Sigmoid colon (tissue), 7 donors: Measurements from ENCODE around the gene INSRR. TPM values are rescaled to one million over a fixed set of nuclear protein-coding genes. Genes with fewer than 3 reads are reported as not detected.

ENCODE experiments used
- DNase-seq: peaks from one replicate; pipeline ENCODE4 v3.0.0-alpha.2; 2019
- H3K27ac ChIP-seq, 4 donors: fragments of 200-600 bp; sonication (generic); one replicate each; pipeline ENCODE4 v1.5.1; 2016 to 2019; ENCODE audit warnings: mild to moderate bottlenecking in 1 of 4
- H3K27me3 ChIP-seq, 3 donors: fragments of 200-600 bp; sonication (generic); one replicate each; pipeline ENCODE4 v1.5.1; 2019; ENCODE audit warnings: mild to moderate bottlenecking in 1 of 3
- H3K36me3 ChIP-seq, 4 donors: fragments of 200-600 bp; sonication (generic); one replicate each; pipeline ENCODE4 v1.5.1; 2016 to 2019
- H3K4me1 ChIP-seq, 4 donors: fragments of 200-600 bp; sonication (generic); one replicate each; pipeline ENCODE4 v1.5.1; 2017 to 2019
- H3K4me3 ChIP-seq, 4 donors: fragments of 200-600 bp; sonication (generic); one replicate each; pipeline ENCODE4 v1.5.1; 2017 to 2019; ENCODE audit warnings: mild to moderate bottlenecking in 2 of 4, moderate library complexity in 1 of 4
- H3K9me3 ChIP-seq, 4 donors: fragments of 200-600 bp in 3 of 4; sonication (generic) in 3 of 4; one replicate each; pipeline versions ENCODE4 v1.5.1 to v1.6.1; 2013 to 2019
- EP300 ChIP-seq, 4 donors: sonication (generic); formaldehyde crosslinking; IDR thresholded peaks; one replicate each; pipeline ENCODE4 v1.6.1; 2017; ENCODE audit warnings: antibody characterized with exemption in 4 of 4
- POLR2A ChIP-seq, 2 donors: fragments of 450-650 bp; IDR thresholded peaks; one replicate each; pipeline ENCODE4 v1.6.1; 2016; ENCODE audit warnings: antibody characterized with exemption in 2 of 2, mild to moderate bottlenecking in 2 of 2, moderate library complexity in 2 of 2
- POLR2AphosphoS5 ChIP-seq, 4 donors: sonication (generic); formaldehyde crosslinking; IDR thresholded peaks; one replicate each; pipeline ENCODE4 v1.6.1; 2017; ENCODE audit warnings: antibody characterized with exemption in 4 of 4
- WGBS, 2 donors: extraction: QIAGEN DNeasy Blood & Tissue Kit; methylation state at CpG; one replicate each; pipeline ENCODE4 v1.1.7; 2013; 5-methylcytosine and 5-hydroxymethylcytosine counted together
- intact Hi-C: fragments of 100-400 bp; cut with DNase I; formaldehyde crosslinking; loops from one replicate; pipeline ENCODE4 v1.15.1; 2023
- polyA plus RNA-seq, 3 donors: library from polyadenylated mRNA; stranded (reverse); fragments of 200-250 nt; gene quantifications; one replicate each; pipeline ENCODE4 v1.2.3, GENCODE V29; 2013
- total RNA-seq, 4 donors: library from RNA; depleted of rRNA; stranded (reverse); fragments of >200 nt; gene quantifications; one replicate each; pipeline ENCODE4 v1.1.0, GENCODE V29; 2016
- TF ChIP-seq, protein P1 (sequence below), 4 experiments: fragments of 450-650 bp in 3 of 4; fragments of 200-600 bp in 1 of 4; IDR thresholded peaks; one replicate each; pipeline ENCODE4 v1.5.1; 2016 to 2019; ENCODE audit warnings: antibody characterized with exemption in 4 of 4, mild to moderate bottlenecking in 3 of 4, moderate library complexity in 2 of 4
- donor health status: healthy with polysubstance abuse.
- donor health status: Bipolar disorder and iron deficiency.
- donor health status: healthy.

INSRR gene
- total and polyA plus RNA-seq, 7 donors: 0.06 TPM; not detected in 6

DNA sequence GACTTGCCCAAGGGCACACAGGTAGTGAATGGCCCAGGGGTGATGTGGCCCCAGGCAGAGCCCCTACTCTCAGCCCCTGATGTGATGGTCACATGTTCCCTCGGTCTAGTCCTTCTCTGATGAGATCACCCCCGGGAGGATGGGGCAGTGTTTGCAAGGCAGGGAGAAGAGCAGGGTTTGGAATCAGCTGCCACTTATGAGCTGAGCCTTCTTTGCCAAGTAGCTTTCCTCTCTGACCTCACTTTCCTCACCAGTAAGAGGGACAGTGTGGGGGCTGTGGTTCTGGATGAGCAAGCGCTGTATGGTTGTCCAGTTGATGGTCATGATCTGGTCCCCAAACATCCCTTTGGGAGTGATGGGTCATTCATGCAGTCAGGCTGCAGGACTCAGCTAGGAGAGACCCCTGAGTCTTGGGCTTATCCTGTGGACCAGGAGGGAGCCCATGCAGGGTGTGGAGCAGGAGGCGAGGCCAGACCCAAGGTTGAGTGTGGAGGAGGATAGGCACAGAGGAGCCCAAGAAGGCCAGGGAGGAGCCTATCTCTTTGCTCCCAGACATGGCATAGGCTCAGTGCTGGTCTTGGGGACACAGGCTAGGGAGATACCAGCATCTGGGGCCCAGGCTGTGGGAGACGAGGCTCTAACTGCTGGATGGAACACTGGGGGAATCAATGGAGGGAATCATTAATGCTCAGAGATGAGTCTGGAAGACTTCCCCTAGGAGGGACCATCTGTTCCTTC, 18.7 kb upstream of the INSRR start:
- Histone ChIP-seq H3K27me3 (peaks cover 0 to 27% (median 0%) of the 10 kb centered on the region in 3 donors), H3K27ac (no peak overlapping the region)
- no peak for DNase-seq

DNA sequence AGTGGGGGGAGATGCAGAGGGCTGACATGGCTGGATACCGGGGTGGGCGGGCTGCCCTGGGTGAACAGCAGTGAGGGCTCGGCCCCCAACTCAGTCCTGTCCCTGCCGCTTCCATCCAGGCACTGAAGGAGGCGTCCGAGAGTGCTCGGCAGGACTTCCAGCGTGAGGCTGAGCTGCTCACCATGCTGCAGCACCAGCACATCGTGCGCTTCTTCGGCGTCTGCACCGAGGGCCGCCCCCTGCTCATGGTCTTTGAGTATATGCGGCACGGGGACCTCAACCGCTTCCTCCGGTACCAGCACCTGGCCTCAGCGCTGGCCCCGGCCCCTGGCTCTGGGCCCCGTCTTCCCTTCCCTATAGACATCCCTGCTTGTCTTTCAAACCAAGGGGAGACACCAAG, 17.4 kb upstream of the INSRR start:
- no peak for DNase-seq
- intact Hi-C loops: no loop called here
- no peaks in the 10 kb centered on the region for H3K4me1 ChIP-seq
- H3K36me3 ChIP-seq: no peaks in the 10 kb centered on the region
- H3K27ac ChIP-seq: no peak overlapping the region
- no peaks in the 10 kb centered on the region for H3K9me3 ChIP-seq
- no peak overlapping the region for H3K4me3 ChIP-seq
- peaks cover 0 to 24% (median 0%) of the 10 kb centered on the region in 3 donors for H3K27me3 ChIP-seq
- TF ChIP-seq, protein P1, sequence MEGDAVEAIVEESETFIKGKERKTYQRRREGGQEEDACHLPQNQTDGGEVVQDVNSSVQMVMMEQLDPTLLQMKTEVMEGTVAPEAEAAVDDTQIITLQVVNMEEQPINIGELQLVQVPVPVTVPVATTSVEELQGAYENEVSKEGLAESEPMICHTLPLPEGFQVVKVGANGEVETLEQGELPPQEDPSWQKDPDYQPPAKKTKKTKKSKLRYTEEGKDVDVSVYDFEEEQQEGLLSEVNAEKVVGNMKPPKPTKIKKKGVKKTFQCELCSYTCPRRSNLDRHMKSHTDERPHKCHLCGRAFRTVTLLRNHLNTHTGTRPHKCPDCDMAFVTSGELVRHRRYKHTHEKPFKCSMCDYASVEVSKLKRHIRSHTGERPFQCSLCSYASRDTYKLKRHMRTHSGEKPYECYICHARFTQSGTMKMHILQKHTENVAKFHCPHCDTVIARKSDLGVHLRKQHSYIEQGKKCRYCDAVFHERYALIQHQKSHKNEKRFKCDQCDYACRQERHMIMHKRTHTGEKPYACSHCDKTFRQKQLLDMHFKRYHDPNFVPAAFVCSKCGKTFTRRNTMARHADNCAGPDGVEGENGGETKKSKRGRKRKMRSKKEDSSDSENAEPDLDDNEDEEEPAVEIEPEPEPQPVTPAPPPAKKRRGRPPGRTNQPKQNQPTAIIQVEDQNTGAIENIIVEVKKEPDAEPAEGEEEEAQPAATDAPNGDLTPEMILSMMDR (IDR thresholded peaks at IDR 0.05): no peak
- TF ChIP-seq POLR2AphosphoS5 (IDR thresholded peaks at IDR 0.05): no peak
- WGBS, 2 donors: 37 to 48% methylated on average over 21 of the region's 21 CpGs

More for the DNA sequence above, 18.7 kb upstream of the INSRR start:
- TF ChIP-seq, protein P1 (IDR thresholded peaks at IDR 0.05): no peak
- TF ChIP-seq POLR2A (IDR thresholded peaks at IDR 0.05) (no peak), EP300 (IDR thresholded peaks at IDR 0.05) (no peak), POLR2AphosphoS5 (IDR thresholded peaks at IDR 0.05) (no peak)
- WGBS, 2 donors: 70 to 78% methylated on average over 5 of the region's 5 CpGs
- no peaks in the 10 kb centered on the region for H3K36me3 ChIP-seq
- H3K9me3 ChIP-seq: no peaks in the 10 kb centered on the region
- intact Hi-C loops: no loop called here
- no peak overlapping the region for H3K4me3 ChIP-seq
- H3K4me1 ChIP-seq: no peaks in the 10 kb centered on the region

DNA sequence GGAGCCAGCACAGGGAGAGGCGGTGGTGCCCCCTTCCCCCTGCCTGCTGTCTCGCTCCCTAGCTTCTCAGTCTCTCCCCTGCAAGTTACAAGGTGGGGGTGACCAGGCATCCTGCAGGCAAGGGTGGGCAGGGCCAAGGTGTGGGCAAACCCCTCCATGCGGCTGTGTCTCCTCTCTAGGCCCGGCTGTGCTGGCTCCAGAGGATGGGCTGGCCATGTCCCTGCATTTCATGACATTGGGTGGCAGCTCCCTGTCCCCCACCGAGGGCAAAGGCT, 16.4 kb upstream of the INSRR start:
- Histone ChIP-seq H3K27me3 (peaks cover 0 to 23% (median 0%) of the 10 kb centered on the region in 3 donors), H3K9me3 (no peaks in the 10 kb centered on the region), H3K27ac (no peak overlapping the region), H3K4me3 (no peak overlapping the region), H3K36me3 (no peaks in the 10 kb centered on the region), H3K4me1 (no peaks in the 10 kb centered on the region)
- TF ChIP-seq POLR2A (IDR thresholded peaks at IDR 0.05) (no peak), EP300 (IDR thresholded peaks at IDR 0.05) (no peak), POLR2AphosphoS5 (IDR thresholded peaks at IDR 0.05) (no peak)
- TF ChIP-seq, protein P1 (IDR thresholded peaks at IDR 0.05): no peak
- intact Hi-C loops: no loop called here
- DNase-seq: no peak
- 69 to 82% methylated on average over 5 of the region's 5 CpGs for WGBS, 2 donors

DNA sequence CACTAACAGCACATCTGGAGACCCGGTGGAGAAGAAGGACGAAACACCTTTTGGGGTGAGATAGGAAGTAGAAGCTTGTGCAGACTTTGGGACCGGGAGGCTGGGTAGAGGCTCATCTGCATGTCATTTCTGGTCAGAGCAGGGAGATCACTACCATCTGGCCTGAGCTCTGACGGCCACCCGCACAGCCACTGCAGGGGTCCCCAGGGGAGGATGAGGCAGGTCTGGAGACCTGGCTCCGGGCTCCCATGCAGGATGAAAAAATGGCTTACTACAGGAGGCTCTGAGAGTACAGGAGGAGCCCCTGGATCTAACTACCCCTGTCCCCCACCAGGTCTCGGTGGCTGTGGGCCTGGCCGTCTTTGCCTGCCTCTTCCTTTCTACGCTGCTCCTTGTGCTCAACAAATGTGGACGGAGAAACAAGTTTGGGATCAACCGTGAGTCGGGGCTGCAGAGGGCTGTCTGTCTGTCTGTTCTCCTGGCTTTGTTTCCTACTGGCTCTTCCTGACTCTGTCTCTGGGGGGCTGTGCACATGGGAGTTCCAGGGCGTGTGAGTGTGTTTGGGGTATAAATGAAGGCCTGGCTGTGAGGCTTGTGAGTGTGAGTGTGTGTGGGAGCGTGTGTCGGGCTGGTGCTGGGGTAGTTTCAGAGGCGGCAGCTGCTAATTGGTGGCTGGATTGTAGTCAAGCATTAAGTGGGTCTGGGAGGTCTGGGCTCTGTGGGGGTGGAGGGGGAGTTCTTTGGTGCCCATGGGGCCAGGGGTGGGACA, 15.8 kb upstream of the INSRR start:
- intact Hi-C loops: no loop called here
- no peak overlapping the region for H3K27ac ChIP-seq
- TF ChIP-seq, protein P1 (IDR thresholded peaks at IDR 0.05): no peak
- TF ChIP-seq POLR2A (IDR thresholded peaks at IDR 0.05) (no peak), POLR2AphosphoS5 (IDR thresholded peaks at IDR 0.05) (no peak), EP300 (IDR thresholded peaks at IDR 0.05) (no peak)

More for the DNA sequence above, 15.8 kb upstream of the INSRR start:
- no peak for DNase-seq
- WGBS, 2 donors: 80 to 83% methylated on average over 16 of the region's 16 CpGs
- Histone ChIP-seq H3K36me3 (no peaks in the 10 kb centered on the region), H3K27me3 (peaks cover 0 to 19% (median 0%) of the 10 kb centered on the region in 3 donors), H3K9me3 (no peaks in the 10 kb centered on the region), H3K4me3 (no peak overlapping the region), H3K4me1 (no peaks in the 10 kb centered on the region)
